ENCODE measurements around the gene ZNF213.
A peak's percentile ranks its signal among the peaks of the same experiment; 100 is the strongest.

The ZNF213 gene

DNA sequence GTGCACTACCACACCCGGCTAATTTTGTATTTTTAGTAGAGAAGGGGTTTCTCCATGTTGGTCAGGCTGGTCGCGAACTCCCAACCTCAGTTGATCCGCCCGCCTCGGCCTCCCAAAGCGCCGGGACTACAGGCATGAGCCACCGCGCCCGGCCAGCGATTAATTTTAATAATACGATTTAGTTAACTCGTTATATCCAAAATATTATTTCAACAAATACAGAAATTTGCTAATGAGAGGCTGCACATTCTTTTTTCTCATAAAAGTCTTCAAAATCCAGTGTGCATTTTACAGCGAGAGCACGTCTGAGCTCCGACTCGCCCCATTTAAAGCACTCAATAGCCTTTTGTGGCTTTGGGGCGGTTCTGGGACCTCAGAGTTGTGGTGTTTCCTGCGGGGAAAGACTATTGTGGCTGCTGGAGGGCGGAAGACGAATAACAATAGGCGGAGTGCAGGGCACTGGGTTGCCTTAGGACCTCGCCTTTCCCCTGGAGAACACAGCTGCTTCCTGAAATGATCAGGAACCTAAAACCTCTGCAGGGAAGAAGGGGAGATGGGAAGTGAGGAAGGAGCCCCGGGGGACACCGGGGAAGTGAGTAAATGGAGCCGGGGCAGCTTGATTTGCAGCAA, 32.9 kb upstream of the ZNF213 start:
- DNase-seq: no peak

DNA sequence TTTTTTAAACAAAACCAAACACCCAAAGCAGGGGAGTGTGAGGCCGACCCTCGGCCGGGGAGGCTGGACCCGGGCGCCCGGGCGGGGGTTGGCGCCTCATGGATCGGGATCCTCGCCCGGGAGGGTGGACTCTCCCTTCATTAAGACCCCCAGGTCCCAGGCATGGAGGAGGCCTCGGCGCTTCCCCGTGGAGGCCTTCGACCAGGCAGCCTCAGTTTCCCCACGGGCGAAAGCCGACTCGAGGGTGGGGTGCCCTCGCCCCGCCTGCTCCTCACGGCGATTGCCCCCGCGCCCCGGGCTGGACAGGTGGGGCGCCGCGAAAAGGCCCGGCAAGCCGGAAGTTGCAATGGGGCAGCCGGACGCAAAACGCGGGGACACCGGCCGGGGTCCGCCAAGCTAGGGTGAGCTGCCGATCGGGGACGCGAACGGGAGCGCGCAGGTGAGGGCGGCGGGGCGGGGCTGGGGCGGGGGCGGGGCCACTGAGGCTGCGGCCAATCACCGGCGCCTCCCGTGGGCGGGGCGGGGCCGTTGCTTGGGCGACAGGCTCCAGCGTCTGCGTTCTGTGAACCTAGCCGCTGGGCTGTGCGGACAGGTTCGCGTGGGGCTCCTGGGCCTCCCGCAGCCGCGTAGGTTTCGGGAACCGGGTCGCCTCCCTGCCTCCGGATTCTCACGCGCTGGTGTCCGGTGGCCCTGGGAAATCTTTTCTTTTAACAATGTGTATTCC, 28.5 kb upstream of the ZNF213 start:
- peak; percentile 87 for DNase-seq

DNA sequence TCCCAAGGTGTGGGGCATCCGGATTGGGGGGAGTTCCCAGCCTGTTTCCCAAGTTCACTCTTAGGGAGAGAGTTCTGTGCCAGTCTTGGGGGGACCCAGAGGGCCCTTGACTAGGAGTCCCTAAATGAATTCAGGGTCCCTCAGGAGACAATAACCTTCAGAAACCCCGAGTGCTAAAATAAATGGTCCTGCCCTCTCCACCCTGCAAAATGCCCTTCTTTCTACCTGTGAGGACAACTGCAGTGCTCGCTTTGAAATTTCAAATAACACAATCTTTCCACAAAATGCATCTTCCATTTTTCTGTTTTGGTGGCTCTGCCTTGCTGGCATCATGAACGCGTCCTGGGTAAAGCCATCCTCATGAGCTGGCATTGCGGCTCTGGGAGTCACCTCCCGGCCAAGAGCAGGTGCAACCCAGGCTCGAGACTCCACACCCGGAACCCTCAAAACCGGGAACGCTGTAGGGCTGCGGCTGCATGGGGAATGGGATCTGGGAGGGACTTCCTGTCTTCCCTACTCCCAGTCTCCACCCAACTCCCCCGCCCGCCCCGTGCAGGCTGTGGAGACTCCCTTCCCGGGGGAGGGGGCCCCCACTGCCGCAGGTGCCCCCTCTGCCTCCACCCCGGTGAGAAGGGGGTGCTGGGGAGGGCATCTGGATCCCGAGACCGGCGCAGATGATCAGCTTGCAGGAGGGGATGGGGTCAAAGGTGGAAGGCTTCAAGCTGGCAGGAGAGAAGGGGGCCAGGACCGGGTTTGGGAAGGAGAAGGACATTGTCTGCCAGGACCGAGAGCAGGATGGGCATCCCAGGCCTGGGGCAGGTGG, 22.6 kb upstream of the ZNF213 start, which contains the start of gene ZNF205:
ZNF205 (plus strand) TSS at position 529 of the 823 bp plus-strand sequence. CDS start 845 bp downstream, outside the sequence.
- no peak for DNase-seq

DNA sequence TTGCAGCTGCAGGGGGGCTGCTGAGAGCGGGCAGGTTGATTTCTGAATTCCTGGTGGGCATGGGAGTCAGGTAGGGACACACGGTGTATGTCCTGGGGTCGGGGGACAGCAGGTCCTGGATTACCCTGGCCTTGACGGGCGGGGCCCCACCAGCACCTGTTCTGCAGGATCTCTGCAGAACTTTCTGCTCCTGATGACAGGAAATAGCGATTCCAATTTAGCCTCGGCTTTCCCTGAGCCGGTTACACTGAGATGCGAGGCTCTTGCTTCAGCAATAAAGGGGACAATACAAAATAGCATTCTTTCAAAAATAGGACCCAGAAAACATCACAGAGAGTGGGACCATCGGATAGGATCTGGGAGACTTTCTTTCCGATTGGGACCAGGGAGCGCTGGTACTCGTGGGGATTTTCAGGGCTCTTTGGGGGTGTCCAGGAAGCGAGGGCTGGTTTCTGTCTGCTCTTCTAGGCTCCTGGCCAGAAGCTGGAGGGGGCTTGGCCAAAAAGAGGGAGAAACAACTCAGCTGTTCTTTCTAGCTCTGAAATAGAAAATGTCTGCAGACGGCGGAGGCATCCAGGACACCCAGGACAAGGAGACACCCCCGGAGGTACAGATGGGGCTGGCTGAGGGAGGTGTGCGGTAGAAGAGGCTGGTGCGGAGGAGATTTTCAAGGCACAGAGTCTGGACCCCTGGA, 21.8 kb upstream of the ZNF213 start:
- no peak for DNase-seq

DNA sequence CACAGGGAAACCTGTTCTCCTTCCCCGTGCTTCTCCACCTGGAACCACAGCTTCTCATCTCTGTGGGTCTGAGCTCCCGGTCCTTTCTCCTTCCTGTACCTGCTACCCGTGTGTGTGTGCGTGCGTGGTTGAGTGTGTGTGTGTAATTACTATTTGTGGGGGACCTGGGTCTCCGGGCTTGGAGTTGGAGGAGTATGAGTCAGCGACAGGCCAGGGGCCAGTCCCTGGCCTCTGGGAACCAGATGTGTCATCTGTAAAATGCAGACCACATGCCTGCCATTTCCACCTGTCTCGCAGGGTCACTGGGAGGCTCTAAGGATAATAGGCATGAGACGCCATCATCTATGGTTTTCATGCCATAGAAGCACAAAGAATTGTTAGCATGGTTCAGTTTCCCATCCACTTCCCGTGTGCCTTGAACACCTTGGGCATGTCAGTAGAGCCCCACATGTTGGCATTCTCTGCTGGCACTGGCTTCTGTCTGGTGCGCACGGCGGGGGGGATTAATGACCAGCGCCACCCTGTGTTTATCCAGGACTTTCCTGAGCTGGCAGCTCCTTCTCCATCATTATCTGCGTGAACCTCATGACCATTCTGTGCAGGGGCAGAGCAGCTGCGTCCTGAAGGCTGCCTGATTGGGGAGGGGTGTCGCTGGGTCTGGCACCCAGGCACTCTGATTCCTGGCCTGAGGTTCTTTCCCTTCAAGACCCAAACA, 20.9 kb upstream of the ZNF213 start:
- DNase-seq: no peak

DNA sequence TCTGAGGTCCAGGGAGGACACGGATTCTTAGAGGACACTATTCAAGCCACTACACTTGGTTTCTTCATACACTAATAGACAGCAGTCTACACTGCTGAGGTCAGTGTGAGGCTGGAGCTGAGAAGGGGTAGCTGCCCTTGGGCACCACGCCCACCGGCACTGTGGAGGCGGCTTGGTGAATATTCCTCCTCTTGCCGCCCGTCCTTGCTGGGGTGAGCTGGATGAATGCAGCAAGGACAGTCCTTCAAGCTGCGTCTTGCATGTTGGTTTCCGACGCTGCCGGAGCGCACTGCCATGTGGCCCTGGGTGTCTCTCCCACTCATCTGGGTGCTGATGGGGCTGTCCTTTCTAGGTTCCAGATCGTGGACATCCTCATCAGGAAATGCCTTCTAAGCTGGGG, 19.8 kb upstream of the ZNF213 start:
- no peak for DNase-seq

DNA sequence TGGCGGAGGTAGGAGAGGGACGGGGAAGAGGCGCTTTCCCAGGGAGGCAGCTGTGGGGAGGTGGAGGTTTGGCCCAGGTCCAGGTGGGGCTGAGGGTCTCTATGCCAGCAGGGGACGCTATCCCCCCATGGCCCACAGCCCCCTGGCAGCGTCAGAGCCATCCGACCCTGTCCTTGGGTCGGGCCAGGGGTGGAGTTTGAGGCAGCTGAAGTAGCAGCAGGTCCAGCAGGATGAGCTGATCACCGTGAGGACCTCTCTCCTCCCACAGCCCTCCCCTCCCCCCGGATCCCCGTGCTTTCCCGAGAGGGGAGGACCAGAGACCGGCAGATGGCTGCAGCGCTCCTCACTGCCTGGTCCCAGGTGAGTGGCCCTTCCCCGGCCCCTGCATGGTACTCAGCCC, 19.3 kb upstream of the ZNF213 start:
- DNase-seq: no peak

DNA sequence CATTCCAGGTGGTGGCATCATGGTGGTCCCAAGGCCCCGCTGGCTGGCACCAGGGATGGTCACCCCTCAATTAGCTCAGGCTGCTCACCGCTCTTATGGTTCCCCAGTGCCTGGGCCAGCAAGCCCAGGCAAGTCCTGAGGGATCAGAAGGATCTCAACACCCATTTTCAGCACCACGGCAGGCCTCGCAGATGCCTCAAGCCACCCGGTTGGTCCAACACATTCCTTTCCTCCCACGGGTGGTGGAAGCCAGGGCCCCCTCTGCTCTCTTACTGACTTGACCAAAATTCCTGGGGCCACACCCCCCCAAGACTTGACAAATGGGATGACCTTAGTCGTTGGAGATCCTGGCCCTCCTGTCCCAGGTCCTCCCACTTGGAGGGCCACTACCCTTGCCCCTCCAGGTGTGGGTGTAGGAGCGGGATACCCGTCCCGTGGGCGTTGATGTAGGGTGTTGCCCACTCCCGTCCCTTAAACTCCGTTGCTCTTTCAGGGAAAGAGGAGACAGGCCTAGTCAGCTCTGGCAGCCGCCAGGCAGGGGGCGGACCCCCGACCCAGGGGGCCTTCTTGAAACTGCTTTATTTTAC, 16.5 kb upstream of the ZNF213 start:
- no peak for DNase-seq

DNA sequence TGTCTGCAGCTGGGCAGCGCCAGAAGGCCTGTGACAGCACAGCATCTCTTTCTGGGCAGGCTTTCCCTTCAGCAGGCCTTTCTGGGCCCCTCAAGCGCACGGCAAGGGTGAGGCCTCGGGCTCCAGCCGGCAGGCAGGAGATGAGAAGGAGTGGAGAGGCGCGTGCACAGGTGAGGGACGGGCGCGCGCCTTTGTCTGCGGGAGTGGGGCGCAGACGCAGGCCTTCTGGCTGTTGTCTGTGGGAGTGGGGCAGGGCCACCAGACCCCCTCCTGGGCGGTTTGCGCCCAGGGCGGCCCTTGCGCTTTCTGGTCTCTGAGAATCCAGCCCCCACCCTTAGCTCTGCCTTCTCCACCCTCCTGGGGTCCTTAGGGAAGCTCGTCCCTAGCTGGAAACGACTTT, 16.0 kb upstream of the ZNF213 start:
- no peak for DNase-seq

DNA sequence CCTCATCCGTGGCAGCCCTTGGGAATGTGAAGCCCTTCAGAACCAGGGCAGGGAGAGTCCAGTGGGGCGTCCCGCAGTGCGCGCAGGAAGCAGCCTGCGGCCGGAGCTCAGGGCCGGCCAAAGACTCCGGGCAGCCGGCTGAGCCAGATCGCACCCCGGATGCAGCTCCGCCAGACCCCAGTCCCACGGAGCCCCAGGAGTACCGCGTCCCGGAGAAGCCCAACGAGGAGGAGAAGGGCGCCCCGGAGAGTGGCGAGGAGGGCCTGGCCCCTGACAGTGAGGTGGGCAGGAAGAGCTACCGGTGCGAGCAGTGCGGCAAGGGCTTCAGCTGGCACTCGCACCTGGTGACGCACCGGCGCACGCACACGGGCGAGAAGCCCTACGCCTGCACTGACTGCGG, 15.5 kb upstream of the ZNF213 start:
- DNase-seq: no peak

DNA sequence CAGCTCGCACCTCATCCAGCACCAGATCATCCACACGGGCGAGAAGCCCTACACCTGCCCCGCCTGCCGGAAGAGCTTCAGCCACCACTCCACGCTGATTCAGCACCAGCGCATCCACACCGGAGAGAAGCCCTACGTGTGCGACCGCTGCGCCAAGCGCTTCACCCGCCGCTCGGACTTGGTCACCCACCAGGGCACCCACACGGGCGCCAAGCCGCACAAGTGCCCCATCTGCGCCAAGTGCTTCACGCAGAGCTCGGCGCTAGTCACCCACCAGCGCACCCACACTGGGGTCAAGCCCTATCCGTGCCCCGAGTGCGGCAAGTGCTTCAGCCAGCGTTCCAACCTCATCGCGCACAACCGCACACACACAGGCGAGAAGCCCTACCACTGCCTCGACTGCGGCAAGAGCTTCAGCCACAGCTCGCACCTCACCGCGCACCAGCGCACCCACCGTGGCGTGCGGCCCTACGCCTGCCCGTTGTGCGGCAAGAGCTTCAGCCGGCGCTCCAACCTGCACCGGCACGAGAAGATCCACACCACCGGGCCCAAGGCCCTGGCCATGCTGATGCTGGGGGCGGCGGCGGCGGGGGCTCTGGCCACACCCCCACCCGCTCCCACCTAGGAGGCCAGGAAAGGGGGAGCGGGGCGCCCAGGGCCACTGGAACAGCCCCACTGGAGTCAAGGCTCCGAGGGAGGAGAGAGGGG, 15.0 kb upstream of the ZNF213 start:
- no peak for DNase-seq

DNA sequence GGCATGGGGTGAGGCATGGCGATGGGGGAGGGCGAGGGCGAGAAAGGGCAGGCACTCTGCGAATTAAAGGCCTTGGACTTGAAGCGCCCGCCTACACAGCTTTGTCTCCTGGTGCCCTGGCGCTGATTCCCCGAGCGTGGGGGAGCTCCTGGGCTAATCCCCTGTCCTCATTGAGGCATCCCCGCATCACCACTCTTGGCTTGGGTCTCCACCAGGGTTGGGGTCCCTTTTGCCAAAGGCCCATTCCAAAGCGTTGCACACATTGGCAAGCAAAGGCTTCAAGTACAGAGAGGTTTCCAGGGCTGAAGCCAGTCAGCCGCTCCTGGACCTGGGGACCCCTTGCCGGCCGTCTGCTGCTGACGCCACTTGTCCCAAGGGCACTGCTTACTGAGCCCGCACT, 14.4 kb upstream of the ZNF213 start:
- DNase-seq: no peak

DNA sequence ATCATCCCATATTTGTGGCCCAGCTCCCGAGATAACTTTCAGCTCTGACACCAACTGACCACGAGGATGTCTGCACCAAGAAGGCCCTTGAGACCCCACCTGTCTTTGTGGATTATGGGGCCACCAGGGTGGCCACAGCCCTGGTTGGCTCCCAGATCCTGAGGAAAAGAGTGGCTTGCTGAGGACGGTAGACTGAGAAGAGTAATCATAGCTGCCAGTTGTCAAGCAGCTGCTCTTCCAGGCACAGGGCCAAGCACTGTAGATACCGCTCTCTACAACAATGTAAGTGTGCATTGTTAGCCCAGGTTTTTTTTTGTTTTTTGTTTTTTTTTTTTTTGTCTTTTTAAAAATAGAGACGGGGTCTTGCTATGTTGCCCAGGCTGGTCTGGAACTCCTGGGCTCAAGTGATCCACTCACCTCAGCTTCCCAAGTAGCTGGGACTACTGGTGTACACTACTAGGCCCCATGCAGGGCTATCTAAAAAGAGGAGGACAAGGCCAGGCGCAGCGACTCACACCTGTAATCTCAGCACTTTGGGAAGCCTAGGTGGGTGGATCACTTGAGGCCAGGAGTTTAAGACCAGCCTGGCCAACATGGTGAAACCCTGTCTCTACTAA, 12.9 kb upstream of the ZNF213 start:
- DNase-seq: no peak

DNA sequence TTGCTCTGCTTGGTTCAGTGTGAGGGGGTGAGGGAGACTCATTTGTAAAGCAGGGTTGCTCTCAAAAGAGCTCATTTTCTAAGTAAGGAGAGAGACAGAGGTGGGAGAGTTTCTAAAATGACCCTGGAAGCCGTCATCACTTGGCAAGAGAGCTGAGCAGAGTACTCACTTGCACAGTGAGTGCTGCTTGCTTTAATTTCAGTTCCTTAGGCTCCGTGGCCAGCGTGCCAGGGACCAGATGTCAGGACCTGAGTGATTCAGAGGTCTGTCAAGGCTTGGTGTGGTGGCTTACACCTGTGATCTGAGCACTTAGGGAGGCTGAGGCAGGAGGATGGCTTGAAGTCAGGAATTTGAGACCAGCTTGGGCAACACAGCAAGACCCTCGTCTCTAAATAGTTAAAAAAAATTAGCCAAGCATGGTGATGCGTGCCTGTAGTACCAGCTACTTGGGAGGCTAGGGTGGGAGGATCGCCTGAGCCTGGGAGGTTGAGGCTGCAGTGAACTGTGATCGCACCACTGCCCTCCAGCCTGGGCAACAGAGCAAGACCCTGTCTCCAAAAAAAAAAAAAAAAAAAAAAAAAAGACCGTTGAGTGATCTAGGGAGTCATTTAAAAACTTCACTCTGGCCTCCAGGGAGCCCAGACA, 11.8 kb upstream of the ZNF213 start:
- no peak for DNase-seq

DNA sequence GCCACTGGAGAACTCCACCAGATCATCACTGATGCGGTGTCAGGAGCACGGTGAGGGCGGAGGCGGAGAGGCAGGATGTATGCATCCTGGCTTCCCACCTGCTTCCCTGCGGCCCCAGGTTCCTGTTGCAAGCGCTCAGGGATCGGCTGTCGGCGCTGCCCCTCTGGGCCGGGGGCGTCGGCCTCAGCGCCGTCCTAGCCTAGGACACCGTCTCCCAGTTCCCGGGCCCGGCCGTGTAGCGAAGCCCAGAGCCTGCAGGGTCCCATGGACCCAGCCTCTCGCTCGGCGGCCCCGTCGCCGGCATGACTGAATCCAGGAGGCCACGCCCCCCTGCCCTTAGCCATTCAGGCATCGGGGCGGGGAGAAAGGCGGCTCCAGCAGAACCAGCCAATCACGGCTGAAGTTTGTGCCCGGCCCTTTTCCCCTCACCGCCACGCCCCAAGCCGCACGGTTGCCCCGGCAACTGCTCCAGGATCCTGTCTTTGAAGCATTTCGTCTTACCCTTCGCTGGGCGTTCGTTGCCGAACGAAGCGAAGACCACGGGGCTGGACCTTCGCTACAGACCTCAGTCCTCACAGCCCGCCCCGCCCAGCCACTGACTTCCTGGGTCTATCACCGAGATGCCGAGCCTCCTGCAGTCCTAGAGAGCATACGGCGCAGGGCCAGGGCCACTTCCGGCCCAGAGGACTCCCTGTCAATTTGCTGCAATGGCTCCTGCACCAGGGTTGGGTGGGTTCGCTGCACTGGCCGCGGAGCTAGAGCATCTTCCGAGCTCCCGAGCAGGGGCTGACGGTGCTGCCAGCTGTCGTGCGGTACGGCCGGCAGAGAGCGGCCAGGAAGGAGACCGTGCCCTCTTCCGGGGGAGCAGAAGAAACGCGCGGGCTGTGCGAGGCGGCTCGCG, 10.6 kb upstream of the ZNF213 start:
- peak; percentile 97 for DNase-seq

DNA sequence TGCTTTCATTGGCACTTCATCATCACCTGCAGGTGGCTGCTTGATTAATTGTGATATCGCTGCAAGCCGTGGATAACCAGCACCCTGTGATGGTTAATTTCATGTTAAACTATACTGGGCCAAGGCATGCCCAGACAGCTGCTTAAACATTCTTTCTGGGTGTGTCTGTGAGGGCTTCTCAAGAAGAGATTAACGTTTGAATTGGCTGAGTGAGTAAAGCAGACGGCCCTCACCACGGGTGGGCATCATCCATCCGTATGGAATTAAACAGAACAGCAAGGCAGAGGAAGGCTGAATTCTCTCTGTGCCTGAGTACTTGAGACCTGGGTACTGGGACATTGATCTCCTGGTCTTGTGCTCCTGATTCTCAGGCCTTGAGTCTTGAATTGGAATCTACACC, 7.1 kb upstream of the ZNF213 start:
- DNase-seq: no peak

DNA sequence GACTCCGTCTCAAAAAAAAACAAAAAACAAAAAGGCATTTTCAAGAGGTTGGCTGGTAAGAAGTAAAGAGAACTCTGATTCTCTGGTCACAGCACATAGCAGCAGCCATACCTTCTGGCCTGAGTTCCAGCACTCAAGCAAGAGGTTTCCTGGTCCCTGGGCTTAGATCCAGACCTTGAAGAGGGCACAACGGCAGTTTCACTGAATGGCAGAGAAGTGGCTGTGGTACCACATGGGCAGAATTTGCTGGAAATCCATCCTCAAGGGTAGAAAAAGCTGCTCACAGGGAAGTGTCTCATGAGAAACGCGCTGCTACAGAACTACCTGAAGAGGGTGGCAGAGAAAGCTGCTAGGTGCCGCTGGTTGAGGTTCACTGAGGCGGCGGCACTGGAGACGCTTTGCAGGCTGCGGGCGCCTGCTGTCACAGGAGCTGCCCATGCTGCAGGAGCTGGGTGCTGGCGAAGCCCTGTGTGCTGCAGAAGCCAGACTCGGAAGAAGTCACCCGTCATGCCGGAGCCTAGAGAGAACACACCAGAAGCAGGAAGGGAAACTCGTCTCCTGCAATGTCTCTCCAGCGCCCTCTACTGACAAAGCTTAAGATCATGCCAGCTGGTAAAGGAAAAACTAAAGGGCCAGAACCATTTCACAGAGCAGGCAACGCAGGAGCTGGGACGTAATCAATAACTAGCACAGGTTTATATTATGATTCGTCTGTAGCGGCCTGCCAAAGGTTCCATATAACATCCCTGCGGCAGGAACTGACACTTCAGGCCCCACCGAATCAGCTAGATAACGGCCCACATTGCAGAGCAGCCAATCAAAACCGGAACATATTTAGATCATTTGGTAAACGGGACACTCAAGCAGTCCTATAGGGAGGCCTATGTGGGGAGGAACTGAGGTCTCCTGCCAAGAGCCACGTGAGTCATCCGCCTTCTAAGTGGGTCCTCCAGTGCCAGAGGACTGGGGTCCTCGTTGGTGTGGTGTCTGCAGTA, 5.4 kb upstream of the ZNF213 start:
- peak; percentile 85 for DNase-seq
